ENCODE measurements around the gene TOX2.

The TOX2 gene

GRCh38 chr20:44015733-44016103, 101.1 kb downstream of the TOX2 start:
- H3K36me3 ChIP-seq (replicated peaks): no peaks in the 10 kb centered on the region
- no peak overlapping the region for H3K4me3 ChIP-seq (ENCODE audit: low read depth, low read length)
- H3K27ac ChIP-seq: no peak overlapping the region
- H3K27me3 ChIP-seq (replicated peaks): no peaks in the 10 kb centered on the region
- TF ChIP-seq CTCF (IDR thresholded peaks at IDR 0.05; ENCODE audit: low read depth, low read length, missing control alignments): no peak
- in situ Hi-C loops (cut with HindIII; ENCODE audit: low pct_ligation_motif_present, low sequenced_read_pairs): no loop called here
- DNase-seq: no peak

GRCh38 chr20:44016525-44016924, 101.9 kb downstream of the TOX2 start:
- in situ Hi-C loops (cut with HindIII; ENCODE audit: low pct_ligation_motif_present, low sequenced_read_pairs): no loop called here
- TF ChIP-seq CTCF (IDR thresholded peaks at IDR 0.05; ENCODE audit: low read depth, low read length, missing control alignments): no peak
- H3K27ac ChIP-seq: no peak overlapping the region
- H3K4me3 ChIP-seq (ENCODE audit: low read depth, low read length): no peak overlapping the region
- no peak for DNase-seq
- H3K27me3 ChIP-seq (replicated peaks): no peaks in the 10 kb centered on the region
- H3K36me3 ChIP-seq (replicated peaks): no peaks in the 10 kb centered on the region

- DNase-seq: no peak
- Histone ChIP-seq H3K4me3 (ENCODE audit: low read depth, low read length) (no peak overlapping the region), H3K36me3 (replicated peaks) (no peaks in the 10 kb centered on the region), H3K27me3 (replicated peaks) (no peaks in the 10 kb centered on the region), H3K27ac (no peak overlapping the region)
- in situ Hi-C loops (cut with HindIII; ENCODE audit: low pct_ligation_motif_present, low sequenced_read_pairs): no loop called here
- TF ChIP-seq CTCF (IDR thresholded peaks at IDR 0.05; ENCODE audit: low read depth, low read length, missing control alignments): no peak
Measured at GRCh38 chr20:44017211-44017610, 102.6 kb downstream of the TOX2 start.

- H3K27me3 ChIP-seq (replicated peaks): no peaks in the 10 kb centered on the region
- no peak for TF ChIP-seq CTCF (IDR thresholded peaks at IDR 0.05; ENCODE audit: low read depth, low read length, missing control alignments)
- no peak overlapping the region for H3K4me3 ChIP-seq (ENCODE audit: low read depth, low read length)
- H3K36me3 ChIP-seq (replicated peaks): no peaks in the 10 kb centered on the region
- H3K27ac ChIP-seq: no peak overlapping the region
- DNase-seq: no peak
- in situ Hi-C loops (cut with HindIII; ENCODE audit: low pct_ligation_motif_present, low sequenced_read_pairs): no loop called here
Measured at GRCh38 chr20:44017905-44018258, 103.2 kb downstream of the TOX2 start.

- no peak overlapping the region for H3K4me3 ChIP-seq (ENCODE audit: low read depth, low read length)
- in situ Hi-C loops (cut with HindIII; ENCODE audit: low pct_ligation_motif_present, low sequenced_read_pairs): no loop called here
- DNase-seq: peak; percentile 62
- no peaks in the 10 kb centered on the region for H3K27me3 ChIP-seq (replicated peaks)
- H3K36me3 ChIP-seq (replicated peaks): no peaks in the 10 kb centered on the region
- no peak for TF ChIP-seq CTCF (IDR thresholded peaks at IDR 0.05; ENCODE audit: low read depth, low read length, missing control alignments)
- H3K27ac ChIP-seq: no peak overlapping the region
Measured at GRCh38 chr20:44018259-44018941, 103.7 kb downstream of the TOX2 start.
